Nephron progenitor cell (in vitro differentiated cells): Measurements from ENCODE around the gene RBM20.

Experiments
- DNase-seq: peaks from one replicate; pipeline ENCODE4 v3.0.0; 2021
- H3K27ac Mint-ChIP-seq: 2 replicates; pipeline ENCODE4 v1.8.0; 2021; ENCODE audit warnings: mild to moderate bottlenecking, moderate library complexity, mixed read lengths
- H3K27me3 Mint-ChIP-seq: 2 replicates; pipeline ENCODE4 v1.8.0; 2021; ENCODE audit warnings: mild to moderate bottlenecking, low read depth, mixed read lengths; ENCODE audit not compliant: poor library complexity
- H3K36me3 Mint-ChIP-seq: 2 replicates; pipeline ENCODE4 v1.8.0; 2021; ENCODE audit warnings: low read depth, mixed read lengths
- H3K4me1 Mint-ChIP-seq: 2 replicates; pipeline ENCODE4 v1.8.0; 2021; ENCODE audit warnings: mixed read lengths
- H3K4me3 Mint-ChIP-seq: 2 replicates; pipeline ENCODE4 v1.8.0; 2021; ENCODE audit warnings: mild to moderate bottlenecking, moderate library complexity, mixed read lengths
- H3K9me3 Mint-ChIP-seq: 2 replicates; pipeline ENCODE4 v1.8.0; 2021; ENCODE audit warnings: mild to moderate bottlenecking, moderate library complexity, mixed read lengths
- CTCF ChIP-seq: fragments of 200-600 bp; sonication (generic); IDR thresholded peaks from 2 replicates; pipeline ENCODE4 v1.5.0; 2021; ENCODE audit warnings: antibody characterized with exemption

Gene RBM20

DNA sequence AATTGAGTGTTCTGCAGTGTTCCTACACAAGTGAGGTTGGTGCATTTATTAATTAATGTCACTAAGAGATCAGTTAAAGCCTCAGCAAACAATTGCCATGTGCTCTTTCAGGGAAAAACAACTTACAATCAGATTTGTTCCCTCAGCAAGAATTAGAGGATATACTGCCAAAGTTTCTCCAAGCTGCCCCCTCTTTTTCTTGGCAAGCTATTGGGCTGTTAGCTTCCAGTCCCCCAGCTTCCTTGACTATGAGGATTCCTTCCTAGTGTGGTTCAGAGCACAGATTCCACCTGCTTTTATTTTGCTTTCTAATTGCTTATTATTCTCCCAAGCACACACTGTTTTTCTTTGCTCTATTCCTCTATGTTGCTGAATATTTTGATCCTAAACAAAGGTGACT lies 112.7 kb downstream of the RBM20 start:
- H3K4me3 Mint-ChIP-seq = no peak overlapping the region

GRCh38 chr10:110757586-110757985 lies 113.5 kb downstream of the RBM20 start:
- Mint-ChIP-seq H3K27ac (no peak overlapping the region), H3K36me3 (no peaks in the 10 kb centered on the region), H3K4me1 (peaks cover 24% of the 10 kb centered on the region), H3K4me3 (no peak overlapping the region), H3K9me3 (no peaks in the 10 kb centered on the region), H3K27me3 (no peaks in the 10 kb centered on the region)
- TF ChIP-seq CTCF = no peak
- no peak for DNase-seq

More for the DNA sequence above, 112.7 kb downstream of the RBM20 start:
- H3K27ac Mint-ChIP-seq = no peak overlapping the region
- no peaks in the 10 kb centered on the region for H3K27me3 Mint-ChIP-seq
- TF ChIP-seq CTCF = no peak
- no peak for DNase-seq
- no peaks in the 10 kb centered on the region for H3K36me3 Mint-ChIP-seq
- H3K9me3 Mint-ChIP-seq = no peaks in the 10 kb centered on the region
- peaks cover 21% of the 10 kb centered on the region for H3K4me1 Mint-ChIP-seq

- no peak overlapping the region for H3K4me3 Mint-ChIP-seq
- H3K36me3 Mint-ChIP-seq = no peaks in the 10 kb centered on the region
- no peak for DNase-seq
- no peak for TF ChIP-seq CTCF
- H3K4me1 Mint-ChIP-seq = peaks cover 28% of the 10 kb centered on the region
- no peaks in the 10 kb centered on the region for H3K9me3 Mint-ChIP-seq
- H3K27ac Mint-ChIP-seq = no peak overlapping the region
- no peaks in the 10 kb centered on the region for H3K27me3 Mint-ChIP-seq
These were observed 114.1 kb downstream of the RBM20 start for GRCh38 chr10:110758128-110758765.

DNA sequence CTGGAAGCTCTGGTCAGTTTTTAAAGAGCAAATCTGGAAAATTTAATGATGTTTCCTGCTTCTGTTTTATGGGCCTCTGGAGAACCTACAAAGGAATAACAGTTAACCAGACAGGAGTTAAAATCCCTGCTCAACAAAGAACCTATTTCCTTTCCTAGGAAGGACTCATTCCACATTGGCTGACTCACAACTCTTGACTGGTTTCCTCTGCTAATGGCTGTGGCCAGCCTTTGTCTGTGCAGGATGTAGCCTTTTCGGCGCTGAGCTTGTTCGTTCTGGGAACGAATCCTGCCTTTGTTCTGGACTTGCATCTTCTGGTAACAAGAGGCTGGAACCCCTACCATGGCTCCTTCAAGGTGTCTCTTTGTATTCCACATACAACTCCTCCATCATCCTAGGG lies 114.8 kb downstream of the RBM20 start:
- TF ChIP-seq CTCF = no peak
- Mint-ChIP-seq H3K4me1 (peaks cover 29% of the 10 kb centered on the region), H3K27me3 (no peaks in the 10 kb centered on the region), H3K4me3 (no peak overlapping the region), H3K9me3 (no peaks in the 10 kb centered on the region), H3K27ac (no peak overlapping the region), H3K36me3 (no peaks in the 10 kb centered on the region)
- no peak for DNase-seq

DNA sequence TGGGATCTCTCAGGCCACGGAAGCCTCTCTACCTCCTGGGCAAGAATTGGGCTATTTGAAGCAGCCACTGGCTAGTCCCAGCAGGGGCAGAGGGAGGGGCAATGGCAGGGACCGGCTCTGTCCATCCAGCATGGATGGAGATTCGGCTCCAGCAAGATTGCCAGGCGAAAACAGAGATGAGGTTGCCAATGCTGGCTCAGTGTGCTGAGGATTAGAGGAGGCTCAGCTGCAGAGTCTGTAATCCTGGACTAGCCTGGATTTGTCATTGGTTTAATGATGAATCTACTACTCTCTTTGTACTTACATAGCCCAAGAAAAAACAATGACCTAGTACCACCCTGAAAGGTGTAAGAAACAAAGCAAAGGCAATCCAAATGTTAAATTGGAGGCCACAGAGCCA lies 115.4 kb downstream of the RBM20 start:
- Mint-ChIP-seq H3K27ac (no peak overlapping the region), H3K27me3 (no peaks in the 10 kb centered on the region), H3K36me3 (no peaks in the 10 kb centered on the region), H3K4me3 (no peak overlapping the region), H3K4me1 (peaks cover 35% of the 10 kb centered on the region), H3K9me3 (no peaks in the 10 kb centered on the region)
- TF ChIP-seq CTCF = no peak
- no peak for DNase-seq

DNA sequence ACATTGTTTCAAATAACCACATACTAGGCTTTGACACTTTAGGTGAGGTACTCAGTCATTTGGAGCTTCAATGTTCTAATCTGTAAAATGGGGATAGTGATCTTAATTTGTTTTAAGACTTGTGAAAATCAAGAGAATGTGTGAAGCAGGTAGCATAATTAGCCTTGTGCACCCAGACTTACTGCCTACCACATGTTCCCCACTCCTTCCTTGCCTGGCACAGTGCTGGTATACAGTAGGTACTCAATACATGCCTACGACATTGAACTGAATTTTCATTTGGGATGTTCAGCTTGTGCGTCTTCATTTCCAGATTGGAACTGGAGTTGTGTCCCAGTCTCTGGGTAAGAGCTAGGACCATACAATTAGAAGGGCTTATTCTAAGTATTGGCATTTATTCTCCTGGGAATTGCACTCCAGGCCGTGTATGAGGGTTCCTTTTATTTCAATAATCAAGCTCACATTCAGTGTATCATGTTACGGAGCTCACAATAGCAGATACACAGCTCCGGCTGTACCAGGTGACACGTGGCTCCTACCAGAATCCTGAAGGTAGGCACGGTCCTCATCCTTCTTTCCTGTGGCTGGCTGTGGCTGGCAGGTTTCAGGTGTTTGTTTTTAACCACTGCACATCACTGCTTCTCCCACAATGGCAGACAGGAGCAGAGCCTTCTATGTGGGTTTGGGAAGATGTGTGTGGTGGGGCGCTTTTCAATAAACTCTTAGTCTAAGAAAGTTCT lies 118.1 kb downstream of the RBM20 start:
- H3K27me3 Mint-ChIP-seq = no peaks in the 10 kb centered on the region
- DNase-seq = no peak
- no peak for TF ChIP-seq CTCF
- no peak overlapping the region for H3K27ac Mint-ChIP-seq
- peaks cover 35% of the 10 kb centered on the region for H3K4me1 Mint-ChIP-seq
- peaks cover 5% of the 10 kb centered on the region for H3K36me3 Mint-ChIP-seq
- peaks cover 5% of the 10 kb centered on the region for H3K9me3 Mint-ChIP-seq
- H3K4me3 Mint-ChIP-seq = no peak overlapping the region
